Keratinocyte (primary cell): Measurements from ENCODE around the gene TBKBP1. TPM values are rescaled to one million over a fixed set of nuclear protein-coding genes. Genes with fewer than 3 reads are reported as not detected.

Experiments
- DNase-seq: peaks from one replicate; pipeline ENCODE4 v3.0.0-alpha.2; 2011; ENCODE audit warnings: low read depth, missing footprints, low spot score
- FAIRE-seq: peaks from 2 replicates; lab custom pipeline; 2011; peaks lifted over from hg19 to GRCh38; lab: Jason Lieb, UNC
- H2AFZ ChIP-seq: 2 replicates; pipeline ENCODE4 v1.6.0; 2012; ENCODE audit warnings: low read length, control low read depth, inconsistent platforms; ENCODE audit not compliant: control insufficient read depth
- H3K27ac ChIP-seq: 2 replicates; pipeline ENCODE4 v1.5.1; 2011; ENCODE audit warnings: low read length; ENCODE audit not compliant: control insufficient read depth, insufficient read depth
- H3K27me3 ChIP-seq: 3 replicates; pipeline ENCODE4 v1.6.0; 2011; ENCODE audit warnings: low read length; ENCODE audit not compliant: control insufficient read depth, insufficient read depth; ENCODE audit errors: extremely low read depth
- H3K36me3 ChIP-seq, 2 experiments: 2 replicates in 1 of 2; 3 replicates in 1 of 2; pipeline ENCODE4 v1.5.1; 2011; ENCODE audit warnings: low read length in 2 of 2, mild to moderate bottlenecking in 1 of 2; ENCODE audit not compliant: control insufficient read depth in 2 of 2, insufficient read depth in 2 of 2; ENCODE audit errors: extremely low read depth in 1 of 2
- H3K4me1 ChIP-seq: 3 replicates; pipeline ENCODE4 v1.5.1; 2011; ENCODE audit warnings: low read length; ENCODE audit not compliant: control insufficient read depth, insufficient read depth; ENCODE audit errors: extremely low read depth
- H3K4me2 ChIP-seq: 3 replicates; pipeline ENCODE4 v1.6.0; 2011; ENCODE audit warnings: low read depth, low read length; ENCODE audit not compliant: control insufficient read depth, insufficient read depth; ENCODE audit errors: extremely low read depth
- H3K4me3 ChIP-seq, 3 experiments: fragments of 200-600 bp in 1 of 3; sonication (generic) in 1 of 3; 2 replicates in 2 of 3; 3 replicates in 1 of 3; pipeline ENCODE4 v1.5.1; 2011 to 2016; ENCODE audit warnings: low read length in 3 of 3, mild to moderate bottlenecking in 3 of 3, control low read depth in 2 of 3, inconsistent platforms in 1 of 3, low read depth in 1 of 3, mixed read lengths in 1 of 3, mixed run types in 1 of 3, moderate library complexity in 1 of 3; ENCODE audit not compliant: control insufficient read depth in 2 of 3, insufficient read depth in 2 of 3; ENCODE audit errors: extremely low read depth in 1 of 3
- H3K79me2 ChIP-seq: 2 replicates; pipeline ENCODE4 v1.6.0; 2012; ENCODE audit warnings: low read length; ENCODE audit not compliant: control insufficient read depth, insufficient read depth
- H3K9ac ChIP-seq: 3 replicates; pipeline ENCODE4 v1.6.0; 2011; ENCODE audit warnings: low read length; ENCODE audit not compliant: control insufficient read depth, insufficient read depth; ENCODE audit errors: extremely low read depth
- H3K9me1 ChIP-seq: 3 replicates; pipeline ENCODE4 v1.6.0; 2011; ENCODE audit warnings: low read length; ENCODE audit not compliant: control insufficient read depth, insufficient read depth; ENCODE audit errors: extremely low read depth
- H3K9me3 ChIP-seq: 2 replicates; pipeline ENCODE4 v1.5.1; 2012; ENCODE audit warnings: low read depth, low read length; ENCODE audit not compliant: control insufficient read depth
- H4K20me1 ChIP-seq: 3 replicates; pipeline ENCODE4 v1.6.0; 2011; ENCODE audit warnings: low read length; ENCODE audit not compliant: control insufficient read depth, insufficient read depth; ENCODE audit errors: extremely low read depth
- CTCF ChIP-seq, 3 experiments: IDR thresholded peaks in 1 of 3; conservative IDR thresholded peaks in 1 of 3; optimal IDR thresholded peaks in 1 of 3; 2 replicates in 2 of 3; 3 replicates in 1 of 3; pipeline versions ENCODE3 to v1.5.1; 2011; ENCODE audit warnings: low read length in 3 of 3, mild to moderate bottlenecking in 3 of 3, moderate library complexity in 2 of 3, control low read depth in 1 of 3, inconsistent platforms in 1 of 3; ENCODE audit not compliant: insufficient read depth in 2 of 3; ENCODE audit errors: extremely low read depth in 1 of 3
- dilution Hi-C: fragments of 300-500 bp; cut with MboI; formaldehyde crosslinking; loops from one replicate; pipeline ENCODE4 v1.7.0; 2020; ENCODE audit warnings: low sequenced_read_pairs; ENCODE audit not compliant: extremely low pct_ligation_motif_present
- polyA plus RNA-seq, 5 experiments: library from polyadenylated mRNA; depleted of rRNA in 3 of 5; stranded (reverse) in 3 of 5; stranded (forward) in 1 of 5; unstranded in 1 of 5; fragments of >200 nt; gene quantifications; 1 replicate in 1 of 5; 2 replicates in 3 of 5; 3 replicates in 1 of 5; pipeline versions ENCODE4 v1.2.1 to v1.2.3, GENCODE V29; 2011 to 2012; ENCODE audit warnings: missing spikeins in 2 of 5, low read depth in 1 of 5, low replicate concordance in 1 of 5
- small RNA-seq, 3 experiments: library from RNA; depleted of rRNA; stranded (forward); fragments of <200 nt; gene quantifications; one replicate each; pipeline ENCODE3, GENCODE V24; 2012; ENCODE audit warnings: low read depth in 3 of 3, low replicate concordance in 1 of 3; ENCODE audit not compliant: insufficient read length in 3 of 3

The TBKBP1 gene
- polyA plus RNA-seq, 1 donor (not counting 4 experiments of a cell fraction or from before 2014, with no cell fraction given): 4.3 TPM

- H4K20me1 ChIP-seq: no peaks in the 10 kb centered on the region
- H3K27me3 ChIP-seq: peaks cover 13% of the 10 kb centered on the region
- H3K4me1 ChIP-seq: no peaks in the 10 kb centered on the region
- H2AFZ ChIP-seq: no peak overlapping the region
- H3K4me3 ChIP-seq: no peak overlapping the region
- peaks cover 2% of the 10 kb centered on the region for H3K9me3 ChIP-seq
- no peak overlapping the region for H3K9ac ChIP-seq
- no peaks in the 10 kb centered on the region for H3K36me3 ChIP-seq
- DNase-seq (no peak), FAIRE-seq (no peak)
- no peak for TF ChIP-seq CTCF (optimal IDR thresholded peaks at IDR 0.05 in 1 of 3, IDR thresholded peaks at IDR 0.05 in 1 of 3, conservative IDR thresholded peaks at IDR 0.05 in 1 of 3; ENCODE audit: extremely low read depth in 1 of 3, insufficient read depth in 2 of 3, low read length in 3 of 3)
- H3K79me2 ChIP-seq: no peaks in the 10 kb centered on the region
- dilution Hi-C loops: no loop called here
- H3K4me2 ChIP-seq: no peak overlapping the region
- H3K9me1 ChIP-seq: no peaks in the 10 kb centered on the region
- H3K27ac ChIP-seq: no peak overlapping the region
Measured at GRCh38 chr17:47760409-47761140, 66.6 kb downstream of the TBKBP1 start.

Small RNA genes lying within 50 kb of the gene (small RNA-seq; reads per million reads assigned to genes)
- gene AC015674.1: 0 reads per million in 3 experiments

Other genes starting within 250 kb of the TBKBP1 start
- gene NPEPPS, start 163.1 kb upstream of the TBKBP1 start, polyA plus RNA-seq: 72.3 to 122 TPM (median 106 TPM) in 3 replicates
- 167 to 220 TPM (median 219 TPM) in 3 replicates for gene KPNB1, start 44.2 kb upstream of the TBKBP1 start, polyA plus RNA-seq
- not detected in 3 replicates for gene TBX21, start 39.1 kb downstream of the TBKBP1 start, polyA plus RNA-seq
- gene OSBPL7, start 127.6 kb downstream of the TBKBP1 start, polyA plus RNA-seq: 1.9 to 3.4 TPM (median 2.2 TPM) in 3 replicates
- gene MRPL10, start 137.4 kb downstream of the TBKBP1 start, polyA plus RNA-seq: 42.4 to 52.5 TPM (median 43.1 TPM) in 3 replicates
- 0.13 to 0.43 TPM (median 0.34 TPM) in 3 replicates for gene LRRC46, start 137.5 kb downstream of the TBKBP1 start, polyA plus RNA-seq
- 17.1 to 26.4 TPM (median 24.8 TPM) in 3 replicates for gene SCRN2, start 147.1 kb downstream of the TBKBP1 start, polyA plus RNA-seq
- 2.0 to 3.0 TPM (median 2.0 TPM) in 3 replicates for gene SP6, start 157.0 kb downstream of the TBKBP1 start, polyA plus RNA-seq
- gene SP2, start 202.1 kb downstream of the TBKBP1 start, polyA plus RNA-seq: 1.4 to 3.9 TPM (median 2.1 TPM) in 3 replicates
- 35.5 to 71.9 TPM (median 41.1 TPM) in 3 replicates for gene PNPO, start 247.4 kb downstream of the TBKBP1 start, polyA plus RNA-seq